ENCODE measurements around the gene NDUFS5.

- TF ChIP-seq, protein P1, sequence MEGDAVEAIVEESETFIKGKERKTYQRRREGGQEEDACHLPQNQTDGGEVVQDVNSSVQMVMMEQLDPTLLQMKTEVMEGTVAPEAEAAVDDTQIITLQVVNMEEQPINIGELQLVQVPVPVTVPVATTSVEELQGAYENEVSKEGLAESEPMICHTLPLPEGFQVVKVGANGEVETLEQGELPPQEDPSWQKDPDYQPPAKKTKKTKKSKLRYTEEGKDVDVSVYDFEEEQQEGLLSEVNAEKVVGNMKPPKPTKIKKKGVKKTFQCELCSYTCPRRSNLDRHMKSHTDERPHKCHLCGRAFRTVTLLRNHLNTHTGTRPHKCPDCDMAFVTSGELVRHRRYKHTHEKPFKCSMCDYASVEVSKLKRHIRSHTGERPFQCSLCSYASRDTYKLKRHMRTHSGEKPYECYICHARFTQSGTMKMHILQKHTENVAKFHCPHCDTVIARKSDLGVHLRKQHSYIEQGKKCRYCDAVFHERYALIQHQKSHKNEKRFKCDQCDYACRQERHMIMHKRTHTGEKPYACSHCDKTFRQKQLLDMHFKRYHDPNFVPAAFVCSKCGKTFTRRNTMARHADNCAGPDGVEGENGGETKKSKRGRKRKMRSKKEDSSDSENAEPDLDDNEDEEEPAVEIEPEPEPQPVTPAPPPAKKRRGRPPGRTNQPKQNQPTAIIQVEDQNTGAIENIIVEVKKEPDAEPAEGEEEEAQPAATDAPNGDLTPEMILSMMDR (IDR thresholded peaks at IDR 0.05; ENCODE audit: low read length) = no peak
- TF ChIP-seq EZH2 (optimal IDR thresholded peaks at IDR 0.05; ENCODE audit: low read depth, low read length) = no peak
- no peak for TF ChIP-seq EZH2phosphoT487 (IDR thresholded peaks at IDR 0.05; ENCODE audit: low read length)
Measured at GRCh38 chr1:39063191-39063590, 37.0 kb downstream of the NDUFS5 start.

All from MM.1S (cell line).